Naive B cell (primary cell): ENCODE results near the gene ZNF444. TPM values are rescaled to one million over a fixed set of nuclear protein-coding genes. Genes with fewer than 3 reads are reported as not detected.
"Not testable (repeated sequence)": the region's sequence is repeated elsewhere in the genome, so short reads cannot be mapped to it uniquely, and the experiment has no call there.

Source experiments
- ATAC-seq, 2 donors: fragments of 150-1000 bp; cut with Tn5 transposase; 2 replicates each; pipeline ENCODE4 v1.10.0; 2021; ENCODE audit warnings: low read depth in 2 of 2, mild to moderate bottlenecking in 2 of 2, moderate library complexity in 2 of 2
- DNase-seq: peaks from one replicate; pipeline ENCODE4 v3.0.0; 2022
- H3K27ac Mint-ChIP-seq, 6 donors: one replicate each; pipeline ENCODE4 v1.8.0; 2020 to 2022; ENCODE audit warnings: mild to moderate bottlenecking in 6 of 6, mixed read lengths in 6 of 6, moderate library complexity in 5 of 6, inconsistent platforms in 2 of 6
- H3K27me3 Mint-ChIP-seq, 3 donors: one replicate each; pipeline ENCODE4 v1.8.0; 2021 to 2022; ENCODE audit warnings: mixed read lengths in 3 of 3, mild to moderate bottlenecking in 1 of 3
- H3K36me3 Mint-ChIP-seq, 2 donors: one replicate each; pipeline ENCODE4 v1.8.0; 2020 to 2022; ENCODE audit warnings: mixed read lengths in 2 of 2, inconsistent platforms in 1 of 2, mild to moderate bottlenecking in 1 of 2
- H3K4me1 Mint-ChIP-seq, 3 donors: one replicate each; pipeline ENCODE4 v1.8.0; 2020 to 2022; ENCODE audit warnings: mixed read lengths in 3 of 3, inconsistent platforms in 1 of 3, mild to moderate bottlenecking in 1 of 3, moderate library complexity in 1 of 3
- H3K4me3 Mint-ChIP-seq, 8 donors: one replicate each; pipeline ENCODE4 v1.8.0; 2020 to 2022; ENCODE audit warnings: mild to moderate bottlenecking in 8 of 8, mixed read lengths in 8 of 8, moderate library complexity in 8 of 8, inconsistent platforms in 2 of 8
- H3K9me3 Mint-ChIP-seq, 7 donors: one replicate each; pipeline ENCODE4 v1.8.0; 2020 to 2022; ENCODE audit warnings: mixed read lengths in 7 of 7, mild to moderate bottlenecking in 5 of 7, inconsistent platforms in 2 of 7, moderate library complexity in 1 of 7
- polyA plus RNA-seq, 6 donors: library from polyadenylated mRNA; unstranded; fragments of 300-500 nt; fragmentation: Illumina TruSeq; gene quantifications; one replicate each; pipeline ENCODE4 v1.2.3, GENCODE V29; 2021; ENCODE audit warnings: low read depth in 6 of 6

Gene ZNF444
- polyA plus RNA-seq, 6 donors from 2014 or later: 9.7 to 24.6 (median 13.1) TPM

DNA sequence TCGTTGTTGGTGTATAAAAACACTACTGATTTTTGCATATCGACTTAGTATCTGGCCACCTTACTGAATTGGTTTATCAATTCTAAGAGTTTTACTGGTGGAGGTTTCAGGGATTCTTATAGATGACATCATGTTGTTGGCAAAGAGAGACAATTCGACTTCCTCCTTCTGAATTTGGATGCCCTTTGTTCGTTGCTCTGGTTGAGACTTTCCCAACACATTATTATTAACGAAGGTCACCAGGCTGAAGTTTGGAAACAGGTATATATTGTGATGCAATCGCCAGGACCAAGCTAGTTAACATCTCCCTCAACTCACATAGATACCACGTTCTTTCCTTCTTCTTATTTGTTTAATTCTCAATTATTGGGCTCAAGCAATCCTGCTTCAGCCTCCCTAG, 58.6 kb downstream of the ZNF444 start:
- no peak overlapping the region for H3K4me3 Mint-ChIP-seq
- no peak overlapping the region for H3K27ac Mint-ChIP-seq
- no peak for ATAC-seq
- H3K27me3 Mint-ChIP-seq: peaks cover 0 to 18% (median 10%) of the 10 kb centered on the region in 3 donors
- peaks cover 0 to 5% (median 0%) of the 10 kb centered on the region in 3 donors for H3K4me1 Mint-ChIP-seq
- no peak for DNase-seq
- H3K9me3 Mint-ChIP-seq: no peaks in the 10 kb centered on the region
- H3K36me3 Mint-ChIP-seq: no peaks in the 10 kb centered on the region

GRCh38 chr19:56201973-56202372, 60.9 kb downstream of the ZNF444 start, which contains the start of gene ZSCAN5C:
Gene ZSCAN5C, plus strand, starts transcription at chr19:56202273. Its CDS starts 3,641 bp downstream, at chr19:56205914.
- Mint-ChIP-seq H3K9me3 (no peaks in the 10 kb centered on the region), H3K4me3 (no peak within 1 kb of the TSS), H3K36me3 (no peaks in the 10 kb centered on the region), H3K27me3 (peaks cover 3 to 20% (median 10%) of the 10 kb centered on the region in 3 donors), H3K4me1 (peaks cover 0 to 5% (median 0%) of the 10 kb centered on the region in 3 donors), H3K27ac (no peak within 1 kb of the TSS)
- no peak for ATAC-seq
- DNase-seq: no peak

DNA sequence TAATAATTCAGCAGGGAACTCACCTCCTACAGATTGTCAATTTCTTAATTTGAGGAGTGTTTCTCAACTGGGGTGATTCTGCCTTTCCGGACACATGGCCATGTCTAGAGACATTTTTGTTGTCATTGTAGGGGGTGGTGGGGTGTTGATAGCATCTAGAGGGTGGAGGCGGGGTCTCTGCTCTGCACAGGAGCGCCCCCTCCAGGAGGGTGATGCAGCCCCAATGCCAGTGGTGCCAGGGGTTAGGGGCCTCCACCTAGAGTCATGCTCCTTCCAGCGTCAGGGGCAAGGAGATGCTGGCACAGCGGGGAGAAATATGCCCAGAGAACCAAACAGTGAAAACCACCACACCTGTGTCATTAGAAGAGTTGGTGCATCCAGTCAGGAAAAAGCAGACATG, 66.5 kb downstream of the ZNF444 start:
- H3K4me1 Mint-ChIP-seq, H3K4me3 Mint-ChIP-seq, H3K9me3 Mint-ChIP-seq, DNase-seq, H3K36me3 Mint-ChIP-seq, ATAC-seq: not testable (repeated sequence)
- Mint-ChIP-seq H3K27ac (peak overlapping the region in 1 of 6 donors; percentile 48), H3K27me3 (peaks cover 0 to 17% (median 15%) of the 10 kb centered on the region in 3 donors)

DNA sequence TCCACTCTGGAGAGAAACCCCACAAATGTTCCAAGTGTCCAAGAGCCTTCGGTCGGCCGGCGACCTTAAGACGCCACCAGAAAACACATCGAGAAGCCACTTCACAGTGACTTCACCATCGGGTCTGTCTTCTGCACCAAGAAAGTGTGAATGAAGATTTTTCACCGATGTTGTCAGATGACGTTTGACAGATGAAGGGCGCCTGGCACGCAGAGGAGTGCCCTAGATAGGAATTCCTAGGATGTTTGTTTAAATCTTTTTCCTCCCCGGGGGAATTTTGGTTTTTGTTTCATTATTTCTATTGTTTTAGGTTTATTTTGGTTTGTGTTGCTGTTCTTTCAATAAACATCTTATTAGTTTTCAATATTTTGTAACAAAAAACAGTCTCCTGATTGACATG, 68.0 kb downstream of the ZNF444 start:
- H3K4me3 Mint-ChIP-seq: no peak overlapping the region
- H3K27ac Mint-ChIP-seq: no peak overlapping the region
- DNase-seq (no peak), ATAC-seq (no peak)
- no peaks in the 10 kb centered on the region for H3K9me3 Mint-ChIP-seq
- H3K4me1 Mint-ChIP-seq: no peaks in the 10 kb centered on the region
- H3K36me3 Mint-ChIP-seq: no peaks in the 10 kb centered on the region
- peaks cover 0 to 27% (median 16%) of the 10 kb centered on the region in 3 donors for H3K27me3 Mint-ChIP-seq

DNA sequence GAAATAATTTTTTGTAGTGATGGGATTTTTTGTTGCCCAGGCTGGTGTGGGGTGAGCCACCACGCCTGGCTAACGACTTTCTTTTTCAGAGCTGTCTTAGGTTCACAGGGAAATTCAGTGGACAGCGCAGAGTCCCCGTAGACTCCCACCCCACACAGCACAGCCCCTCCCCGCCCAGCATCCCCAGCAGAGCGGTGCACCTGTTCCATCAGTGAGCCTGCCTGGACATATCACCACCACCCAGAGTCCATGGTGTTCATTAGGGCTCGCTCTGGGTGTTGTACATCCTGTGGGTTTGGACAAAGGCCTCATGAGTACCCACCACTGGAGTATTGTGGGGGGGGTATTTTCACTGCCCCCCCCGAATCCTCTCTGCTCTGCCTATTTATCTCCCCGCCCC, 68.9 kb downstream of the ZNF444 start:
- peaks cover 4 to 34% (median 25%) of the 10 kb centered on the region in 3 donors for H3K27me3 Mint-ChIP-seq
- H3K4me3 Mint-ChIP-seq, H3K4me1 Mint-ChIP-seq, H3K27ac Mint-ChIP-seq, DNase-seq, H3K9me3 Mint-ChIP-seq, ATAC-seq, H3K36me3 Mint-ChIP-seq: not testable (repeated sequence)

Other genes with a start within 250 kb of the ZNF444 start
- not detected for gene NLRP13, start 209.0 kb upstream of the ZNF444 start, polyA plus RNA-seq
- not detected for gene NLRP8, start 193.5 kb upstream of the ZNF444 start, polyA plus RNA-seq
- gene NLRP5, start 154.5 kb upstream of the ZNF444 start, polyA plus RNA-seq: not detected
- 1 to 10 TPM; 1.4 to 4.7 (median 2.5) TPM for gene ZNF787, start 20.0 kb upstream of the ZNF444 start, polyA plus RNA-seq
- gene GALP, start 34.7 kb downstream of the ZNF444 start, polyA plus RNA-seq: not detected
- not detected for gene ZSCAN5B, start 56.5 kb downstream of the ZNF444 start, polyA plus RNA-seq
- gene ZSCAN5C, start 61.0 kb downstream of the ZNF444 start, polyA plus RNA-seq: under 1 TPM in 1 of 6 donors, not detected in 5; 0.15 TPM
- gene EDDM13, start 131.5 kb downstream of the ZNF444 start, polyA plus RNA-seq: not detected
- 1 to 10 TPM in 5 of 6 donors, not detected in 1; 5.3 to 8.1 (median 7.0) TPM for gene ZSCAN5A, start 173.6 kb downstream of the ZNF444 start, polyA plus RNA-seq